ENCODE results near the gene APOB. TPM values are rescaled to one million over a fixed set of nuclear protein-coding genes. Genes with fewer than 3 reads are reported as not detected.

Gene APOB
- total and polyA plus RNA-seq, 10 of the 15 experiments (the other 5 are each of a cell fraction or from before 2014, with no cell fraction given): 1.4 TPM; not detected in 9

DNA sequence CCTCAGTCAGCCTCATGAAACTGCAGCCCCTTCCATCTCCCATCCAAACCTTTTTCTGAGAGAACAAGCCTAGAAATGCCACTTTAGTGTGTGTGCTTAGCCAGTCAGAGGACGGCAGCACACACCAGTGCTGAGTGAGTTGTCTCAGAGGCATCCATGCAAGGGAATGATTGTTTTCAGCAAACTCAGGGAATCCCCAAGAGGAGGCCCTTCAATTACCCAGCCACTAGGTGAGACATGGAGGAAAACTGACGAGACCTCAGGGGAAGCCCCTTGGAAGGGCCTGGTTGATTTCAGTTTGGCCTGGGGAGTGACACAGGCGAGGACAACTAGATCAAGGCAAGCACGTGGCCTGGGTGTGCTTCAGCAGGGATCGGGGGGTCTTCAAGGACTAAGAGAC lies 49.7 kb downstream of the APOB start (continued):
- TF ChIP-seq, protein P1, sequence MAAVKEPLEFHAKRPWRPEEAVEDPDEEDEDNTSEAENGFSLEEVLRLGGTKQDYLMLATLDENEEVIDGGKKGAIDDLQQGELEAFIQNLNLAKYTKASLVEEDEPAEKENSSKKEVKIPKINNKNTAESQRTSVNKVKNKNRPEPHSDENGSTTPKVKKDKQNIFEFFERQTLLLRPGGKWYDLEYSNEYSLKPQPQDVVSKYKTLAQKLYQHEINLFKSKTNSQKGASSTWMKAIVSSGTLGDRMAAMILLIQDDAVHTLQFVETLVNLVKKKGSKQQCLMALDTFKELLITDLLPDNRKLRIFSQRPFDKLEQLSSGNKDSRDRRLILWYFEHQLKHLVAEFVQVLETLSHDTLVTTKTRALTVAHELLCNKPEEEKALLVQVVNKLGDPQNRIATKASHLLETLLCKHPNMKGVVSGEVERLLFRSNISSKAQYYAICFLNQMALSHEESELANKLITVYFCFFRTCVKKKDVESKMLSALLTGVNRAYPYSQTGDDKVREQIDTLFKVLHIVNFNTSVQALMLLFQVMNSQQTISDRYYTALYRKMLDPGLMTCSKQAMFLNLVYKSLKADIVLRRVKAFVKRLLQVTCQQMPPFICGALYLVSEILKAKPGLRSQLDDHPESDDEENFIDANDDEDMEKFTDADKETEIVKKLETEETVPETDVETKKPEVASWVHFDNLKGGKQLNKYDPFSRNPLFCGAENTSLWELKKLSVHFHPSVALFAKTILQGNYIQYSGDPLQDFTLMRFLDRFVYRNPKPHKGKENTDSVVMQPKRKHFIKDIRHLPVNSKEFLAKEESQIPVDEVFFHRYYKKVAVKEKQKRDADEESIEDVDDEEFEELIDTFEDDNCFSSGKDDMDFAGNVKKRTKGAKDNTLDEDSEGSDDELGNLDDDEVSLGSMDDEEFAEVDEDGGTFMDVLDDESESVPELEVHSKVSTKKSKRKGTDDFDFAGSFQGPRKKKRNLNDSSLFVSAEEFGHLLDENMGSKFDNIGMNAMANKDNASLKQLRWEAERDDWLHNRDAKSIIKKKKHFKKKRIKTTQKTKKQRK (IDR thresholded peaks at IDR 0.05; ENCODE audit: low read depth, low read length): no peak
- TF ChIP-seq KDM1A (IDR thresholded peaks at IDR 0.05; ENCODE audit: borderline replicate concordance) (no peak), IKZF2 (IDR thresholded peaks at IDR 0.05) (no peak), RFX5 (IDR thresholded peaks at IDR 0.05; ENCODE audit: low read depth, low read length) (no peak), POLR2AphosphoS5 (IDR thresholded peaks at IDR 0.05; ENCODE audit: low read length) (no peak), CHD4 (IDR thresholded peaks at IDR 0.05) (no peak), MTA2 (IDR thresholded peaks at IDR 0.05; ENCODE audit: low read depth) (no peak)
- TF ChIP-seq, protein P2, sequence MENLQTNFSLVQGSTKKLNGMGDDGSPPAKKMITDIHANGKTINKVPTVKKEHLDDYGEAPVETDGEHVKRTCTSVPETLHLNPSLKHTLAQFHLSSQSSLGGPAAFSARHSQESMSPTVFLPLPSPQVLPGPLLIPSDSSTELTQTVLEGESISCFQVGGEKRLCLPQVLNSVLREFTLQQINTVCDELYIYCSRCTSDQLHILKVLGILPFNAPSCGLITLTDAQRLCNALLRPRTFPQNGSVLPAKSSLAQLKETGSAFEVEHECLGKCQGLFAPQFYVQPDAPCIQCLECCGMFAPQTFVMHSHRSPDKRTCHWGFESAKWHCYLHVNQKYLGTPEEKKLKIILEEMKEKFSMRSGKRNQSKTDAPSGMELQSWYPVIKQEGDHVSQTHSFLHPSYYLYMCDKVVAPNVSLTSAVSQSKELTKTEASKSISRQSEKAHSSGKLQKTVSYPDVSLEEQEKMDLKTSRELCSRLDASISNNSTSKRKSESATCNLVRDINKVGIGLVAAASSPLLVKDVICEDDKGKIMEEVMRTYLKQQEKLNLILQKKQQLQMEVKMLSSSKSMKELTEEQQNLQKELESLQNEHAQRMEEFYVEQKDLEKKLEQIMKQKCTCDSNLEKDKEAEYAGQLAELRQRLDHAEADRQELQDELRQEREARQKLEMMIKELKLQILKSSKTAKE (IDR thresholded peaks at IDR 0.05; ENCODE audit: low read depth, poor library complexity, severe bottlenecking): no peak
